Esophagus squamous epithelium (tissue), 4 donors: ENCODE measurements around the gene DKK3.

Experiments
- CTCF ChIP-seq, 6 experiments: fragments of 450-650 bp in 4 of 6; fragments of 200-600 bp in 2 of 6; sonication (generic) in 2 of 6; IDR thresholded peaks; one replicate each; pipeline ENCODE4 v1.5.1; 2016 to 2019; ENCODE audit warnings: antibody characterized with exemption in 6 of 6, mild to moderate bottlenecking in 4 of 6, moderate library complexity in 4 of 6
- POLR2A ChIP-seq, 4 donors: fragments of 450-650 bp; IDR thresholded peaks; one replicate each; pipeline ENCODE4 v1.6.1; 2017; ENCODE audit warnings: antibody characterized with exemption in 4 of 4, mild to moderate bottlenecking in 4 of 4, moderate library complexity in 3 of 4

GRCh38 chr11:12053606-12054361, 45.4 kb upstream of the DKK3 start:
- TF ChIP-seq CTCF (IDR thresholded peaks at IDR 0.05) (no peak), POLR2A (IDR thresholded peaks at IDR 0.05) (no peak)
